Right lobe of liver (tissue), 6 donors: ENCODE measurements around the gene C3orf22. TPM values are rescaled to one million over a fixed set of nuclear protein-coding genes. Genes with fewer than 3 reads are reported as not detected.

ENCODE experiments used
- ATAC-seq, 4 donors: fragments of 200-7000 bp; cut with Tn5 transposase; one replicate each; pipeline ENCODE4 v1.9.1; 2020; ENCODE audit warnings: mild to moderate bottlenecking in 4 of 4, moderate library complexity in 4 of 4
- DNase-seq, 3 donors: peaks; one replicate each; pipeline ENCODE4 v3.0.0-alpha.2; 2020
- H3K27ac ChIP-seq, 3 donors: fragments of 200-600 bp; one replicate each; pipeline ENCODE4 v1.8.0; 2022
- H3K27me3 ChIP-seq, 2 donors: fragments of 200-600 bp; one replicate each; pipeline ENCODE4 v1.8.0; 2022
- H3K36me3 ChIP-seq, 4 donors: fragments of 200-600 bp; sonication (generic) in 1 of 4; one replicate each; pipeline versions ENCODE4 v1.5.1 to v1.8.0; 2017 to 2022; ENCODE audit warnings: control low read depth in 1 of 4
- H3K4me1 ChIP-seq, 4 donors: fragments of 200-600 bp; sonication (generic) in 1 of 4; one replicate each; pipeline versions ENCODE4 v1.5.1 to v1.8.0; 2017 to 2022; ENCODE audit warnings: control low read depth in 1 of 4
- H3K4me3 ChIP-seq, 3 donors: fragments of 200-600 bp; one replicate each; pipeline ENCODE4 v1.8.0; 2022
- H3K9me3 ChIP-seq, 4 donors: fragments of 200-600 bp; sonication (generic) in 1 of 4; one replicate each; pipeline versions ENCODE4 v1.5.1 to v1.8.0; 2017 to 2022; ENCODE audit warnings: control low read depth in 1 of 4
- POLR2A ChIP-seq: fragments of 450-650 bp; IDR thresholded peaks from one replicate; pipeline ENCODE4 v1.6.1; 2017; ENCODE audit warnings: antibody characterized with exemption, mild to moderate bottlenecking
- WGBS: methylation state at CpG from one replicate; pipeline ENCODE4 v1.1.6; 2018; ENCODE audit warnings: low coverage, low lambda C conversion rate; ENCODE audit not compliant: insufficient coverage; ENCODE audit errors: missing lambda C conversion rate; 5-methylcytosine and 5-hydroxymethylcytosine counted together
- intact Hi-C, 2 donors: fragments of 100-400 bp; cut with DNase I; formaldehyde crosslinking; loops; one replicate each; pipeline versions ENCODE4 v1.11.2 to v1.14.1; 2022
- small RNA-seq, 2 experiments: library from RNA; depleted of rRNA; stranded (forward); fragments of <200 nt; gene quantifications; one replicate each; pipeline ENCODE3, GENCODE V24; 2016
- total RNA-seq, 6 experiments: library from RNA; depleted of rRNA in 2 of 6; stranded (reverse); fragments of >200 nt in 2 of 6; fragmentation: NEBNext Ultra II Directional in 3 of 6; extraction: Animal tissue kit (Norgen Biotek cat#: 25700) in 3 of 6; gene quantifications; one replicate each; pipeline versions ENCODE4 v1.1.0 to v1.2.4, GENCODE V29; 2016 to 2023
- TF ChIP-seq, protein P1 (sequence below), 4 donors: fragments of 200-600 bp in 3 of 4; fragments of 450-650 bp in 1 of 4; IDR thresholded peaks; one replicate each; pipeline versions ENCODE4 v1.5.1 to v1.8.0; 2016 to 2022; ENCODE audit warnings: antibody characterized with exemption in 4 of 4, mild to moderate bottlenecking in 2 of 4
- donor health status: DM: no; HTN: yes; CAD: no.
- donor health status: DM: no; HTN: no; CAD: no.
- donor health status: DM: no; HTN: no; CAD: no.
- donor health status: DM: no; HTN: yes; CAD: no.
- donor health status: DM: no; HTN: yes; CAD: no.

The C3orf22 gene
- total RNA-seq, 6 experiments from 2014 or later = not detected

DNA sequence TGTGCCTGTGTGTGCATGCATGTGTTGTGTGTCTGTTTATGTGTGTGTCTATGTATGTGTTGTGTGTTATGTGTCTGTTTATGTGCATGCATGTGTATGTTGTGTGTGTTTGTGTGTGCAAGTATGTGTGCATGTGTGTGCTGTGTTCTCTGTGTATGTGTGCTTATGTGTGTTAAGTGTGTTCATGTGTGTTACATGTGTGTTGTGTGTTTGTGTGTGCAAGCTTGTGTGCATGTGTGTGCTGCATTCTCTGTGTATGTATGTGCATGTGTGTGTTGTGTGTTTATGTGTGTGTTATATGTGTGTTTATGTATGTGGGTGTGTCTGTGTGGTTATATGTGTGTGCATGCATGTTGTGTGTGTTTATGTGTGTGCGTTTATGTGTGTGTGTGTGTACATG lies 56.1 kb downstream of the C3orf22 start:
- no peak for DNase-seq
- no peak for ATAC-seq
- no peak overlapping the region for H3K4me3 ChIP-seq

DNA sequence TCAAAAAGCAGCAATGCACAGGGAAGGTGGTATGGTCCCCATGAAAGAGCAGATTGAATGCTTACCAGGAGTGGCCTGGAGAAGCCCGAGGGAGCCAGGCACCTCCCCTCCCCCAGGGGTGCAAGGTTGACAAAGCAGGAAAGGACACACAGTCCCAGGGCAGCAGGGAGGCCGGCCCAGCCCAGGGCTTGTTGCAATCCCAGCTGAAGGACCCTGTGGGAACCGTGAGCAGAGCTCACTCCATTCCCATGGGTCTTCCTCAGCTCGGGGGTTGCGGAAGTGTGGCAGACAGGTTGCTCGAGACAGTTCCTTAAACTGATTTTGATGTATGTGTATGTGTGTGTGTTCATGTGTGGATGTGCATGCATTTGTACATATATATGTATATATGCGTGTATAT lies 57.0 kb downstream of the C3orf22 start:
- Histone ChIP-seq H3K9me3 (no peaks in the 10 kb centered on the region), H3K36me3 (peaks cover 0 to 21% (median 0%) of the 10 kb centered on the region in 4 donors), H3K4me3 (no peak overlapping the region), H3K27me3 (no peaks in the 10 kb centered on the region), H3K4me1 (no peaks in the 10 kb centered on the region), H3K27ac (no peak overlapping the region)
- DNase-seq = peak in 2 of 3 donors; percentile 54 to 80
- peak; percentile 26 to 76 (median 67) for ATAC-seq
- no peak for TF ChIP-seq POLR2A
- TF ChIP-seq, protein P1, sequence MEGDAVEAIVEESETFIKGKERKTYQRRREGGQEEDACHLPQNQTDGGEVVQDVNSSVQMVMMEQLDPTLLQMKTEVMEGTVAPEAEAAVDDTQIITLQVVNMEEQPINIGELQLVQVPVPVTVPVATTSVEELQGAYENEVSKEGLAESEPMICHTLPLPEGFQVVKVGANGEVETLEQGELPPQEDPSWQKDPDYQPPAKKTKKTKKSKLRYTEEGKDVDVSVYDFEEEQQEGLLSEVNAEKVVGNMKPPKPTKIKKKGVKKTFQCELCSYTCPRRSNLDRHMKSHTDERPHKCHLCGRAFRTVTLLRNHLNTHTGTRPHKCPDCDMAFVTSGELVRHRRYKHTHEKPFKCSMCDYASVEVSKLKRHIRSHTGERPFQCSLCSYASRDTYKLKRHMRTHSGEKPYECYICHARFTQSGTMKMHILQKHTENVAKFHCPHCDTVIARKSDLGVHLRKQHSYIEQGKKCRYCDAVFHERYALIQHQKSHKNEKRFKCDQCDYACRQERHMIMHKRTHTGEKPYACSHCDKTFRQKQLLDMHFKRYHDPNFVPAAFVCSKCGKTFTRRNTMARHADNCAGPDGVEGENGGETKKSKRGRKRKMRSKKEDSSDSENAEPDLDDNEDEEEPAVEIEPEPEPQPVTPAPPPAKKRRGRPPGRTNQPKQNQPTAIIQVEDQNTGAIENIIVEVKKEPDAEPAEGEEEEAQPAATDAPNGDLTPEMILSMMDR (IDR thresholded peaks at IDR 0.05) = no peak
- WGBS = 50% methylated on average over 5 of the region's 7 CpGs
- intact Hi-C loops = no loop called here

More for the DNA sequence above, 56.1 kb downstream of the C3orf22 start:
- Histone ChIP-seq H3K27me3 (no peaks in the 10 kb centered on the region), H3K4me1 (no peaks in the 10 kb centered on the region), H3K9me3 (no peaks in the 10 kb centered on the region), H3K36me3 (peaks cover 0 to 25% (median 0%) of the 10 kb centered on the region in 4 donors), H3K27ac (no peak overlapping the region)
- intact Hi-C loops = no loop called here
- WGBS = 70% methylated on average over 1 of the region's 1 CpG
- TF ChIP-seq, protein P1 (IDR thresholded peaks at IDR 0.05) = no peak
- TF ChIP-seq POLR2A = no peak

DNA sequence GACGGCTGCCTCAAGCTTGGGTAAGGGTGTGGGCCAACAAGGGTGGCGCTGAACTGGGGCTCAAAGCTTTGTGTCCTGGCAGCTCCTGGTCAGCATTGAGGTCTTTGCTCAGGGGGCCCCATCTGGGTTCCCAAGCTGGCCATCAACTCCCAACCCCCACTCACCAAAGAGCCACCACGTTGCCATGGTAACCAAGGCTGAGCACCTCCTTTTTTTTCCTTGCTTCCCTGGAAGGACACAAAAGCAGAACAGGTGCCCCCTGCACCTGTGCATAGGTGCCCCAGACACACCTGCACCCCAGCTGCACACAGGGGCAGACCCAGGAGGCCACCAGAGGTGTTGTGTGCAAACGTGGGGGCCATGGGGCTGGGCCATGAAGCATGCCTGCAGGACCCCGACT lies 57.7 kb downstream of the C3orf22 start:
- ATAC-seq (no peak), DNase-seq (no peak)
- H3K27me3 ChIP-seq = no peaks in the 10 kb centered on the region
- H3K27ac ChIP-seq = no peak overlapping the region
- H3K4me1 ChIP-seq = no peaks in the 10 kb centered on the region
- intact Hi-C loops = no loop called here
- TF ChIP-seq, protein P1 (IDR thresholded peaks at IDR 0.05) = no peak
- 62% methylated on average over 4 of the region's 5 CpGs for WGBS
- H3K36me3 ChIP-seq = peaks cover 0 to 15% (median 0%) of the 10 kb centered on the region in 4 donors
- H3K4me3 ChIP-seq = no peak overlapping the region
- no peaks in the 10 kb centered on the region for H3K9me3 ChIP-seq

DNA sequence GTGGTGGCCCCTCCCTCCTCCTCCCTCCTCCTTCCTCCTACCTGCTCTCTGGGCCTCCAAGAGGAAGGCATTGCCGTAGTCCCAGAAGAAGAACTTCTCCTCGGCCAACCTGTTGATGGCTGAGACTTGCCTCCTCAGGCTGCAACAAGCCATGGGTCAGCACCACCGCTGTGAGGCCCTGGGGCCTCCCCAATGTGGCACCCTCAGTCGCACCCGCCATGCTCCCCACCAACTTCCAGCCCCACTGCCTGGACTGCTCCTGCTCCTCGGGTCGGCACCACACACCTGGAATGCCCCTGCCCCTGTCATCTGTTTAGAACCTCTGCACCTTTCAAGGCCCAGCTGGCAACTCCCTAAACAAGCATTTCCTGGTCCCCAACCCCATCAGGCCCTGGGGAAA lies 58.7 kb downstream of the C3orf22 start:
- Histone ChIP-seq H3K36me3 (peaks cover 0 to 14% (median 0%) of the 10 kb centered on the region in 4 donors), H3K4me3 (no peak overlapping the region), H3K4me1 (no peaks in the 10 kb centered on the region), H3K27me3 (no peaks in the 10 kb centered on the region), H3K27ac (no peak overlapping the region), H3K9me3 (no peaks in the 10 kb centered on the region)
- DNase-seq = peak in 1 of 3 donors; percentile 25
- WGBS = no CpG with 5 or more reads among the region's 7 CpGs
- intact Hi-C loops = no loop called here
- TF ChIP-seq POLR2A = no peak
- TF ChIP-seq, protein P1 (IDR thresholded peaks at IDR 0.05) = no peak
- ATAC-seq = no peak

Small RNA genes within 50 kb of the gene (small RNA-seq; reads per million reads assigned to genes)
- gene RNA5SP138 = 0.48 to 1.0 reads per million in 2 experiments

Other genes starting within 250 kb of the C3orf22 start
- gene KLF15, start 201.5 kb downstream of the C3orf22 start, total RNA-seq = 100 to 1,000 TPM in 2 of 6 experiments, 10 to 100 TPM in 4; 14.4 to 112 (median 89.3) TPM
- gene CFAP100, start 164.0 kb downstream of the C3orf22 start, total RNA-seq = not detected
- 10 to 100 TPM; 16.4 to 30.2 (median 24.0) TPM for gene ZXDC, start 83.0 kb downstream of the C3orf22 start, total RNA-seq
- gene UROC1, start 41.2 kb downstream of the C3orf22 start, total RNA-seq = 100 to 1,000 TPM in 1 of 6 experiments, 10 to 100 TPM in 5; 15.1 to 101 (median 55.8) TPM
- 10 to 100 TPM; 23.5 to 48.9 (median 28.2) TPM for gene CHST13, start 34.8 kb downstream of the C3orf22 start, total RNA-seq
- 10 to 100 TPM in 1 of 6 experiments, 1 to 10 TPM in 5; 7.3 to 10.4 (median 7.9) TPM for gene TXNRD3, start 96.2 kb upstream of the C3orf22 start, total RNA-seq
- 1 to 10 TPM; 1.7 to 5.3 (median 4.2) TPM for gene CHCHD6, start 145.3 kb upstream of the C3orf22 start, total RNA-seq